BLaER1 treated with 17β-estradiol and CSF1 and Interleukin-3, amounts not matched to agents 10 nM and 100 nM (cell line): ENCODE results near the gene SNED1.

Experiments
- H3K27ac ChIP-seq, 11 experiments: shearing (Covaris generic); formaldehyde crosslinking; 2 replicates each; pipeline ENCODE4 v1.8.1; 2022
- H3K27me3 ChIP-seq, 11 experiments: shearing (Covaris generic); formaldehyde crosslinking; 2 replicates each; pipeline ENCODE4 v1.8.1; 2022
- H3K36me3 ChIP-seq, 11 experiments: shearing (Covaris generic); formaldehyde crosslinking; 2 replicates each; pipeline ENCODE4 v1.8.1; 2022
- H3K4me1 ChIP-seq, 10 experiments: shearing (Covaris generic); formaldehyde crosslinking; 2 replicates each; pipeline ENCODE4 v1.8.1; 2022
- H3K4me2 ChIP-seq, 11 experiments: shearing (Covaris generic); formaldehyde crosslinking; 2 replicates each; pipeline ENCODE4 v1.8.1; 2022
- H3K4me3 ChIP-seq, 10 experiments: shearing (Covaris generic); formaldehyde crosslinking; 2 replicates each; pipeline ENCODE4 v1.8.1; 2022
- H3K9ac ChIP-seq, 11 experiments: shearing (Covaris generic); formaldehyde crosslinking; 2 replicates each; pipeline ENCODE4 v1.8.1; 2022
- H3K9me3 ChIP-seq, 11 experiments: shearing (Covaris generic); formaldehyde crosslinking; replicated peaks in 1 of 11; 2 replicates each; pipeline ENCODE4 v1.8.1; 2022
- H4K20me1 ChIP-seq, 11 experiments: shearing (Covaris generic); formaldehyde crosslinking; 2 replicates each; pipeline ENCODE4 v1.8.1; 2022
- Cebpa-rat ChIP-seq, 11 experiments: shearing (Covaris generic); IDR thresholded peaks; 2 replicates each; pipeline ENCODE4 v1.8.1; 2022

Gene SNED1

GRCh38 chr2:240954436-240955305 lies 43.7 kb upstream of the SNED1 start:
- H3K4me3 ChIP-seq, result no peak overlapping the region
- no peak overlapping the region for H3K27ac ChIP-seq
- no peaks in the 10 kb centered on the region for H3K9me3 ChIP-seq
- TF ChIP-seq Cebpa-rat (IDR thresholded peaks at IDR 0.05), result no peak
- H3K36me3 ChIP-seq, result no peaks in the 10 kb centered on the region
- H3K4me2 ChIP-seq, result peak overlapping the region in 4 of 11 experiments; percentile 6 to 18 (median 10); a peak in 2 of 22 replicates
- peaks cover 5 to 49% (median 33%) of the 10 kb centered on the region in 10 experiments; a peak in 19 of 20 replicates for H3K4me1 ChIP-seq
- H3K27me3 ChIP-seq, result no peaks in the 10 kb centered on the region
- H3K9ac ChIP-seq, result no peak overlapping the region
- H4K20me1 ChIP-seq, result peaks cover 0 to 18% (median 0%) of the 10 kb centered on the region in 11 experiments; a peak in 3 of 22 replicates

GRCh38 chr2:240955306-240956170 lies 42.9 kb upstream of the SNED1 start:
- TF ChIP-seq Cebpa-rat (IDR thresholded peaks at IDR 0.05), result no peak

GRCh38 chr2:240956171-240956934 lies 42.1 kb upstream of the SNED1 start:
- Histone ChIP-seq H3K27ac (no peak overlapping the region), H3K4me2 (peak overlapping the region in 4 of 11 experiments; percentile 9 to 34 (median 20); a peak in 4 of 22 replicates), H3K9me3 (no peaks in the 10 kb centered on the region), H3K27me3 (no peaks in the 10 kb centered on the region), H3K4me3 (no peak overlapping the region), H3K36me3 (no peaks in the 10 kb centered on the region), H3K9ac (no peak overlapping the region), H3K4me1 (peaks cover 20 to 64% (median 50%) of the 10 kb centered on the region in 10 experiments), H4K20me1 (peaks cover 0 to 18% (median 0%) of the 10 kb centered on the region in 11 experiments; a peak in 3 of 22 replicates)
- no peak for TF ChIP-seq Cebpa-rat (IDR thresholded peaks at IDR 0.05)

More at GRCh38 chr2:240955306-240956170, 42.9 kb upstream of the SNED1 start:
- Histone ChIP-seq H3K4me1 (peaks cover 13 to 58% (median 42%) of the 10 kb centered on the region in 10 experiments), H3K9ac (no peak overlapping the region), H3K9me3 (no peaks in the 10 kb centered on the region), H3K36me3 (no peaks in the 10 kb centered on the region), H3K4me2 (peak overlapping the region in 4 of 11 experiments; percentile 12 to 34 (median 20); a peak in 4 of 22 replicates), H3K4me3 (no peak overlapping the region), H4K20me1 (peaks cover 0 to 18% (median 0%) of the 10 kb centered on the region in 11 experiments; a peak in 3 of 22 replicates), H3K27ac (no peak overlapping the region), H3K27me3 (no peaks in the 10 kb centered on the region)

GRCh38 chr2:240956935-240957655 lies 41.3 kb upstream of the SNED1 start:
- Histone ChIP-seq H3K4me1 (peaks cover 28 to 70% (median 54%) of the 10 kb centered on the region in 10 experiments), H3K4me2 (peak overlapping the region in 5 of 11 experiments; percentile 60 to 72 (median 65); a peak in 9 of 22 replicates), H3K4me3 (no peak overlapping the region), H4K20me1 (peaks cover 0 to 18% (median 0%) of the 10 kb centered on the region in 11 experiments; a peak in 3 of 22 replicates), H3K36me3 (no peaks in the 10 kb centered on the region), H3K9me3 (no peaks in the 10 kb centered on the region), H3K9ac (peak overlapping the region in 1 of 11 experiments; percentile 63; a peak in 1 of 22 replicates), H3K27ac (no peak overlapping the region), H3K27me3 (no peaks in the 10 kb centered on the region)
- no peak for TF ChIP-seq Cebpa-rat (IDR thresholded peaks at IDR 0.05)

- Histone ChIP-seq H3K27me3 (no peaks in the 10 kb centered on the region), H3K27ac (no peak overlapping the region; a peak in 1 of 22 replicates), H3K4me3 (no peak overlapping the region), H3K9me3 (no peaks in the 10 kb centered on the region), H3K4me2 (peak overlapping the region in 8 of 11 experiments; percentile 37 to 72 (median 60); a peak in 17 of 22 replicates), H3K36me3 (no peaks in the 10 kb centered on the region), H3K4me1 (peaks cover 35 to 78% (median 61%) of the 10 kb centered on the region in 10 experiments), H3K9ac (peak overlapping the region in 6 of 11 experiments; percentile 6 to 63 (median 32); a peak in 6 of 22 replicates), H4K20me1 (peaks cover 0 to 18% (median 0%) of the 10 kb centered on the region in 11 experiments; a peak in 3 of 22 replicates)
- TF ChIP-seq Cebpa-rat (IDR thresholded peaks at IDR 0.05), result no peak
Measured at GRCh38 chr2:240957656-240958365, 40.6 kb upstream of the SNED1 start.

- Histone ChIP-seq H3K36me3 (no peaks in the 10 kb centered on the region), H4K20me1 (peaks cover 0 to 18% (median 0%) of the 10 kb centered on the region in 11 experiments; a peak in 3 of 22 replicates), H3K4me1 (peaks cover 43 to 83% (median 64%) of the 10 kb centered on the region in 10 experiments), H3K9me3 (no peaks in the 10 kb centered on the region), H3K4me2 (peak overlapping the region in 9 of 11 experiments; percentile 37 to 77 (median 61); a peak in 13 of 22 replicates), H3K27ac (no peak overlapping the region), H3K27me3 (no peaks in the 10 kb centered on the region), H3K9ac (peak overlapping the region in 4 of 11 experiments; percentile 9 to 63 (median 32); a peak in 4 of 22 replicates), H3K4me3 (no peak overlapping the region)
- no peak for TF ChIP-seq Cebpa-rat (IDR thresholded peaks at IDR 0.05)
Measured at GRCh38 chr2:240958366-240959213, 39.8 kb upstream of the SNED1 start.
